GM18870 (cell line): ENCODE data around the gene MBNL2.
A peak's percentile ranks its signal among the peaks of the same experiment; 100 is the strongest.
"Not testable (repeated sequence)": the region's sequence is repeated elsewhere in the genome, so short reads cannot be mapped to it uniquely, and the experiment has no call there.

Experiments
- ATAC-seq: cut with Tn5 transposase; IDR thresholded peaks from one replicate; pipeline ENCODE4 v1.9.1; 2021; ENCODE audit warnings: moderate library complexity; ENCODE audit not compliant: unreplicated experiment

The MBNL2 gene

DNA sequence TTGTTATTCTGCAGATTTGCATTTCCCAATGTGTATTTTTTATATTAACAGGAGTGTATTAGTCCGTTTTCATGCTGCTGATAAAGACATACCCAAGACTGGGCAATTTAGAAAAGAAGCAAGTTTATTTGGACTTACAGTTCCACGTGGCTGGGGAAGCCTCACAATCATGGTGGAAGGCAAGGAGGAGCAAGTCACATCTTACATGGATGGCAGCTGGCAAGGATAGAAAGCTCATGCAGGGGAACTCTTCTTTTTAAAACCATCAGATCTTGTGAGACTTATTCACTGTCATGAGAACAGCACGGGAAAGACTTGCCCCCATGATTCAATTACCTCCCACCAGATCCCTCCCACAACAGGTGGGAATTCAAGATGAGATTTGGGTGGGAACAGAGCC, 14.9 kb upstream of the MBNL2 start:
- ATAC-seq = not testable (repeated sequence)

DNA sequence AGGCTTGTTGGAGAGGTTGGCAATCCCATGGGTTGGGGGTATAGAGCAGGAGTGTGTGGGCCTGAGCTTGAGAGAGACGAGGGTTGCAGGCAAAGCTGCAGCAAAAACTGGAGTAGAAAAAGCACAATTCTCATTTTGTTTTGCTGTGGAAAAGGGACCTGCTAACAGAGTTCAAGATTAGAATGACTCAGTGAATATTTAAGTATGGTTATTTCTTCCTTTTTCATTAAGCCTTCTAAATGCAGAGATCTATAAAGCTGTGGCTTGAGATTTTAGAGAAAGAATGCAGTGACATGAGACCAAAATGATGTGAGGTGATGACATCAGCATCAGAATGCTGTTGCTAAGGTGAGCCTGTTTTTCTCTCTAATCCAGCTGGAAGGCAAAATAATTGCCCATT, 10.8 kb upstream of the MBNL2 start:
- ATAC-seq = no peak

DNA sequence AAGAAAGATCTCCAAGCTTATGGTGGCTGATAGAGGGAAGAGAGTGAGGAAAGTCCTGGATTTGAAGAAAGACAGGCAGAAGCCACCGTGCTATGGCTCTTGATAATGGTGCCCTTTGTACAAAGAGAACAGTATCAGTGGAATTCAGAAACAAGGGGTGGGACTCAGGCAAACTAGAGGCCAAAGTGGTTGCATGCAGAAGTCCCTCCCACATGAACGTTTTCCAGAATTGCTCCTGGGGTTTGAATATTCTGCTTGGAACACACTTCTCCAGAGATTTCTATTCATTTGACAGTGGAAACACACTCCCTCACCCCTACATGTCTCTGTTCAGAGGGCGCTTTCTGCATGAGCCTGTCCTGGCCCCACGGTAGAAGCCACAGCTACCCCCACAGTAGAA, 10.1 kb upstream of the MBNL2 start:
- ATAC-seq = no peak

DNA sequence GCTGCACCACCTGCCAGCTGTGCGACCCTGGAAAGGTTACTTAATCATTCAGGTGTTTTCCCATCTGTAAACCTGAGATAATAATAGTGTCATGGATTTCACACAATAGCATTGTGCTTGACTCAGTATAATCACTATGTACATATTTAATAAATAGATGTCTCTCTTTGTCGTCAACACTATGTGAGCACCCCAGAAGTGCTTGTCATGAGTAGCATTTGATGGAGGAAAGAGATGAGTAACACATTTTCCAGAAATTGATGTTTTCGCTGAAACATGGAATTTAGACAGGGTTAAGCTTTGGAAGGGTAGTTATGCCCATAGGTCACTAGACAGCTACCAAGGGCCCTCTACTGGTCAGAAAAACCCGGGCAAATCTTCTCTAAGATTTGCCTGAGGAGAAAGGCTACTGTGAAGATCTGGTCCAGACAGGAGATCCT, 9.5 kb upstream of the MBNL2 start:
- ATAC-seq = no peak

DNA sequence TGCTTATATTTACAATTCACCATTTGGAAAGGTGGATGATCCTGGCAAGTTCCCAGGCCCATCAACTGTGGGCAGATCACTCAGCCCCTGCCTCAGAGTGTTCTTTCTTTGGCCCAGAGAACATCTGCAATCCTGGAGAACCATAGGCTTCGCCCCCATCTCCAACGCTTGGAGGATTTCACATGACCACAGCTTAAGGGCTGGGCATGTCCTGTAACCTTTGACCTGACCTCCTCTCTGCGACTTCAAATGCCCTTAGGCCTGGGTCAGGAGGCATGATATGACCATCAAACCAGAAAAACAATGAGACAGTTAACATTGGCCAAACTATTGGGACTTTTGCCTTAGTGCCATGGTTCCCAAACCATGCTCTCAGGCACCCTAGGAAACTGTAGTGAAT, 7.2 kb upstream of the MBNL2 start:
- ATAC-seq = no peak

DNA sequence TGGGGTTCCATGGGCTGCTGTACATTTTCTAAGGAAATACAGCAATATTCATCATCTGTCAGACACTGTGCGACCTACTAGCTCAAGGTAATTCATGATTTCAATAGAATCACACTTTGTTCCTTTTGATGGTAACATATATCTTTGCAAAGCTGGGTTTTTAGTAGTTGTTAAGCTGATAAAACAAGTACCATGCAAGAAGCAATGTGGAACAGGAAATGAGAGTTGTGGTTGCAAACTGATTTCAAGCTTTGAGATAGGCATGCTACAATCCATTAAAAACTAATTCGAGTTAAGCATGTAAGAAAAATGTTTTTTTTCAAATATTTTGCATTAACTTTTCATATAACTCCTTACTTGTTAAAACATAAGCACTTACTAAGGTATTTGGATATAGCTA, 6.8 kb upstream of the MBNL2 start:
- ATAC-seq = no peak

DNA sequence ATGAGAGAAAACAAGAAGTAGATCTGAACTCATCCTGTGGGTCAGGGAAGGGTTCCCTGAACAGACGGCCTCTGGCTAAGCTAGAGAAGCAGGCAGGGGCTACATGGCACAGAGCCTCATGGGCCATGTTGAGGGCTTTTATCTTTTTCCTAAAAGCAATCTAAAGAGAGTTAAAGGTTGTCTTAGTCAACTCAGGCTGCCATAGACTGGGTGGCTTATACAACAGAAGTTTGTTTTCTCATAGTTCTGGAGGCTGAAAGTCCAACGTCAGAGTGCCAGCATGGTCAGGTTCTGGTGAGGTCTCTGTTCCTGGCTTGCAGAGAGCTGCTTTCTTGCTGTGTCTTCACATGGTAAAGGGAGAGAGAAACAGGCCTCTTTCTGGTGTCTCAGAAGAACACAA, 2.9 kb upstream of the MBNL2 start:
- ATAC-seq = no peak

DNA sequence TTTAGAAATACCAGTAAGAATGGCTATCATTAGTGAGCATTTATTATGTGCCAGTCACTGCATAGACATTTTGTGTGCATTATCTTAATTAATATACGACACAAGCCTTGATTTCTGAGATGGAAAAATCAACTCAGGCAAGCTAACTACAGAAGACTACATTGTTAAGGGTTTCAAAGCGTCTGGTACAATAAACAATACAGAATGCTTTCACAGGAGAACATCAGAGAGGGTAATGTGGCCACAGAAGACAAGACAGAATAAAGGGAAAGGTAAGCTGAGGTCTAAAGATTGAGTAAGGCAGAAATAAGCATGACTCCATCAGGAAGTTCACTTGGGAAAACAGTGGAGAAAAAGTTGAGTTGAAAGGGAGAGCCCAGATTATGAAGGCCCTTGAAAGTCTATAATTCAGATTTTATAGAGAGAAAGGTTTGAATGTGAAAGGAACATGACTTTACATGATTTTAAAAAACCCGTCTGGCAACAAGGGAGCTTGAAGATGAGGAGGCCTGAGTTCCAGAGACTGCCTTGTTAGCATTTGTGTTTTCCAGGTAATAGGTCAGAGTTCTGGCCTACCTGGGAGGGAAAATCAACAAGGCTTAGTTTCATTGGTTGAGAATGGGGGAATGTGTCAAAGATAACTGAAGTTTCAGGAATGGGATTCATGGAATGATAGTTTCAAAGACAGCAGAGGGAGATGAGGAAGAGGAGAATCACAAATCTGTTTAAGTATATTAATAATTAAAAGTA, 1.8 kb upstream of the MBNL2 start:
- ATAC-seq = no peak

DNA sequence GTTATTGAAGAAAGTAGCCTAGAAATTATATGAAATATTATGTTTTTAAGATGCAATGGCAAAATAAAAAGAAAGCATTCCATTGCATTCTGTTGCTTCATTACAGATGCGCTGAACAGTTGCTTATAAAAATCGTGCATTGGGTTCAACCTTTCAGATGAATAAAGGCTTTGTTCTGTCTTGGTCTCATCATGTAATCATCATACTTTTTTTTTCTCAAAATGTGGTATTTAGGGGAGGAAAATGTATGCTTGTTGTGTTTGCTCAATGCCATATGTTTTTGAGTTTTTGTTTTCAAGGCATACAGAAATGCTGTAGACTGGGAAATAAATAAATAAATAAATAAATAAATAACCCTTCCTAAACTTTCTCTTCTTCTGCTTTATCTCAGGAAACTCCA, 1.1 kb upstream of the MBNL2 start:
- no peak for ATAC-seq

DNA sequence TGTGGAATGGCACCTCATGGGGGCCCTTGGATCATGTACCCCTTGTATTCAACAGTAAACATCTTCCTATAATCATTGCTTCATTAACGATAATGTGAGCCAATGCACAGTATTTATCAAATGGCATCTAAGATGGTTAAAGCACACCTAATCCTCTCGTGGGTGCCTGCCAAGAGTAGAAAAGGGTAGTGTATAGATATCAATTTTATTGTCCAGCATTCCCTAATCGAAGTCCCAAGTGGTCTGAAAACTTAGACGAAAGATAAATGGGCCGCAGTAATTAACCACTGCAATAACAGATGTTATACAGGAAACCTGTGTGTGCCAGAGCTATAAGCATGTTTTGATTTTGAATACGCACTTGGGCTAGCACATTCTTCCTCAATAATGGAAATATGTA, 667 bp upstream of the MBNL2 start:
- ATAC-seq = no peak

DNA sequence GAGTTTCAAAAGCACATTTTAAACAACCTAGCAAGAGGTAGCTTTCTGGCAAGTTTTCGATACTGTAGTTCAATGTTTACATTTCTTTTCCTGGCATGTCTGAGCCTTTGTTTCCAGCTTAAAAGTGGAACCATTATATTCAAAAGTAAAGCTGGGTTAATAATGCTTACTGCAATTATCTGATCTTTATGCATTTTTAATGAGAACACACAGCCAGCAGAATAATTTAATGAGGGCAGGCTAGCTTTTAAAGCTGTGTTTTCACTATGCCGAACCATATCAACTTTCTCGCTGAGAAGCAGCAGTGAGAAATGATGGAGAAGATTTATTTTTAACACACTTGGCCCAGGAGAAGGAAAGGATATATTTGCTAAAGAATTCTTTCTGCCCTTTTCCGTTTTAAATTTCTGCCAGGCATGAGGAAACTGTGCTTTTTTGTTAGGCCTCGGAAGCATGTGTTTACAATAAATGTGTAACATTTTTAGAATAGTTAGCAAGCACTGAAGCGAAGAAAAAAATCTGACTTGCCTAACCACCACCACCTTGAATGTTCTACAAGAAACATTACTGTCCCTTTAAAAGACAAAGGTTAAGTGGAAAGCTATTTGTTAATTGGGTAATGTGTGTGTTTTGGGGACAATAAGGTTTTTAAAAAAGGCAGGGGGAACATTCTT, 1.0 kb downstream of the MBNL2 start:
- ATAC-seq = no peak

DNA sequence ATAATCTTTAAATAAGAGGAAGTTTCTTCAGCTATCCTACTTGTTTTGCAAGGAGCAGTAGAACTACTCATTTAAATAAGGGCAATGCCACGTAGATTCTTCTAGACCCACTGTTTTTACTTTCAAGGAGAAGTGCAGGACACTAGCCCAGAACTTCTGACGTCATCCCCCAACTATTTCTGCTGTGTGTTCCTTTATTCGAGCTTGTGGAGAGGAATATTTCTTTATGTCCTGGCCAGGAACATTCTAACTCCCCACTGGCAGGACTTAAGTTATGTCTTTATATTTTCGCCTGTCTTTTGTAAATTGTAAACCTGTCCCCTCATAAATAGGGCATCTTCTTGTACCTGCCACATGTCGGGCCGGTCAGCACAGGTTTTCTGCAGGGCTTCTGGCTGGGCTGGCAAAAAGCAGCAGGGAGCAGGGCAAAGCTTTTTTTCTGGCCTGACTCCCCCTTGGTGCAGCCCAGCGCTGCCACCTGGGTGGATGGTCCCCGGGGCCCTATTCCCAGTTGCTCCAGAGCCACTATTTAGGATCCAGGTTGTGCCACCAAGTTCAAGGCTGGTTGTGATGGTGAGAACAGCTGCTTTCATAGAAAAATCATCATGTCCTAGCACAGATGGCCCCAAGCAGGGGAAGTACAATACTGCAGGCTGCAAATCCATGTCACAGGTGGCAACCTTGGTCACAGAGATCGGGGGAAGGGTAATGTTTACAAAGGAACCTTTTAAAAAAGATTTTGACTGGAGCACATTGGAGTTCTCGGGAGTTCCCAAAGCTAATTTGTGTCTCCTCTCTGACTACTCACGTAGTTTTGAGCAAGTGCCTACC, 1.8 kb downstream of the MBNL2 start:
- ATAC-seq = peak; percentile 13

DNA sequence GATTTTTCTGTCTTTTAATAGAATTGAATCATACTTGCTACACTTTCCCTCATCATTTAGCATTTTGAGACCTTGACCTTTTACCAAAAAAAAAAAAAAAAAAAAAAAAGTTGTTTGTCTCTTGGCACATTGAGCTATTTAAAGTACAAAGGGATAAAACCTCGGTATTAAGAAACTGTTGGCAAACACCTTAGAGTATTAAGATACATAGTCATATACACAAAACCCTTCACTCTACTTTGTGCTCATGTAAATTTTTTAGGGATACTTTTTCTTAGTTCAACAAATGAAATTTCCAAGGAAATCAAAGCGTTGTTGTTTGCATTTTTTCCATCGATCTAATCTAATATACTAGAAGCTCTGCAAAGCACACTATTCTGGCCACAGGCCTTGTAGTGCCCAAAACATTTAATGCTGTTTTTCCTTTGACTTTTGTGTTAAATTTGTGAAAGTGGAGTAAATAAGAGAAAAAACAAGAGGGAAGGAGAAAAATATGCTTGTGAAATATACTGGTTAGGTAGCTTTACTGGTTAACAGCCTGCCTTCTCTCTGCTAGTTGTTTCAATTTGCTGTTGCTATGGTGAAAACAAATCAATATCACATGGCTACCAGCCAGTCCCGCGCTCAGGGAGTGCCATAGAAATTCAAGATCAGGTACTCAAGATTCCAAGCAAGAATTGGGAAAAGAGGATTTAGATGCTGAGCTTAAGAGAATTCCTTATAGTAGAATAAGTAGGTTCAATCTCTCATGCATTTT, 2.6 kb downstream of the MBNL2 start:
- peak; percentile 21 for ATAC-seq

DNA sequence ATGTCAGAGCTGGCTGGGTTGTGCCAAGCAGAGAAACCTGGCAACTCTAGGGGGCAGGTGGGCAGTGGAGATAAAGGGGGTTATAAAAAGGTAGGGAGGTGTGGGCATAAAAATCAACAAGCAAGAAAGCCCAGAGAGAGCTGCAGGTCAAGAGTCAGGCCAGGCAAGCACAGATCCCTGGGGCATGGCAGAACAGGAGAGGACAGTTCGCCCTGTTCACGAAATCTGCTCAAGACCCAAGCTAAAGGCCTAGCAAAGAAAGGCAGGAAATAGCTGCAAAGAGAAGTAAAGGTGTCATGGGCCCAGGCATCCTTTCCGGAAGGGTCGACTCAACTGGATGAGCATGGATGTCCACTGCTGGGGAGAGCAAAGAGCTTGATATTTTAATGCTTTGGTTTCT, 3.4 kb downstream of the MBNL2 start:
- no peak for ATAC-seq

DNA sequence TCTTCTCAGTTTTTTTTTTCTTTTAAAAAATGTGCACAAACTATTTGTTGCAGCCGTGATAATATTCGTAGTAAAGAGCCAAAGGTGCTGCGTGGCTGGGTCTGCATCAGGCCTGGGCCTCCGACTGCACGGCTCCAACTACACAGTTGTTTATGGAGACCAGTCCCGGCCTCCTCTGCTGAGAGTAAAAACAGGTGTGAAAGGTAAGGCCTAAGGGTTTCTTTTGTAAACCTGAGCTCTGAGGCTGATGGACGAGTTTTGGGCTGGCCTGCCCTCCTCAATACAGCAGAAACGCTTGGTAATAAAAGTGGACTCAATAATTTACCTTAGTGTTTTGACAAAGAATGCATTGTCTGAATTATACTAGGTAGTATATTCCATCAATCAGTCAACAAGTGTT, 3.9 kb downstream of the MBNL2 start:
- no peak for ATAC-seq

DNA sequence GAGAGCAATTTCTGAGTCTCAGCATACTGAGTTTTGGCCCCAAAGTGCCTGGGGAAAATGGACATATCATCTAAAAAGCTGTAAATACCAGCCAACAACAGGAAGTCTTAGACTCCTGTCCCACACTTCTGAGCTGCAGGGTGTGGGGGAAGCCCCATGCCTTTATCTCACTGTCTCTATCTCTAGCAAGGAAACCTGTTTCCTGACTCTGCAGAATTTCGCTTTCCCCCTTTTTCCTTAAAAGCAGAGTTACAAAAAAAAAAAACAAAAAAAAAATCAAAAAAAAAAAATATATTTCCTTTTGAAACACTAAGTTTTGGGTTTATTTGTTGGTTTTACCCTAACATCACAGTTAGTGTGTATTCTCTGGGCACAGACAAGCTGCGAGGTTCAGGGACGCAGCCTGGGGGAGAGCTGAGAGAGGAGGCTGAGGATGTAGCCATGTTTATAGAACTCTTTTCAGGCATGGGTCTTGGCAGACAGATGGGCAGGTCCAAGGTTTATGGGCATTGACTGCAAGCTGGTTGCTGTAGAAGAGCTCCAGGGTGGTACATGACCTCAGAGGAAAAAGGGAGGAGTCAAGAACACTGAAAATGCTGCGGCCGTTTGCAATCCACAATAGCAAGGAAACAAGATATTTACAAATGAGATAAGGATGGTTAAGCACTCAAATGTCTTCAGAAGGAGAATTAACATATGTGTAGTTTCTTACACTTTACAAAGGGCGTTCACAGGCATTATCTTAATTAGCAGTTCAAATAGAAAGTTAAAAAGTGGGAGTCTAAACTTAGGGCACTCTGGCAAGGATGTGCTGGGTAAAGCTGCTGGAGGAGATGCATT, 4.9 kb downstream of the MBNL2 start:
- peak; percentile 42 for ATAC-seq

DNA sequence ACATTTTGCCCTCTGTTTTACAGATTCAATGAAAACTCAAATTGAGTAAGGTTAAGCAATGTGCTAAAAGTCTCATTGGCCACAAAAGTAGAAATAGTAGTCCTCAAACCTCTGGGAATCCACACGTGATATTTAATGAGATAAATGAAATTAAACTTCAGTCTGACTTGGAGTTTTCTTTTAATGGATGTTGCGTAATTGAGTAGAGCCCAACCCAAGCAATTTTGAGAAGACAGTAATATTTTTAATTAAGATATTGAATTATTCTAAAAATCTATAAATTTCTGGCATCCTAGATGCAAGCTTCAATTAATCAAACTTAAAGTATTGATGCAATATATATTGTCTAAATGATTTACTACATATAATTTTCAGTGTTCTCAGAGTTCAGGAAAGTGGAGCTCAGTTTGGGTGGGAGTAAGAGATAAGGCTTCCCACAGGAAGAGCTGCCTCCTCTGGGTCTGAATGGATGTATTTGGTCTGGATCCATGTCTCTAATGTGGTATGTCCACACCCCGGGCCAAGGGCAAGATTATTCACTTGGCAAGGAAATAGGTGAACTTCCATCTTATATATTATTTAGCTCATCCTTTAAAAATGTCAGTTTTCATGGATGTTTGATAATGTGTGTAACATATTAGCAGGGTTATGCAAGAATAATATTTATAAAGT, 6.9 kb downstream of the MBNL2 start:
- no peak for ATAC-seq

DNA sequence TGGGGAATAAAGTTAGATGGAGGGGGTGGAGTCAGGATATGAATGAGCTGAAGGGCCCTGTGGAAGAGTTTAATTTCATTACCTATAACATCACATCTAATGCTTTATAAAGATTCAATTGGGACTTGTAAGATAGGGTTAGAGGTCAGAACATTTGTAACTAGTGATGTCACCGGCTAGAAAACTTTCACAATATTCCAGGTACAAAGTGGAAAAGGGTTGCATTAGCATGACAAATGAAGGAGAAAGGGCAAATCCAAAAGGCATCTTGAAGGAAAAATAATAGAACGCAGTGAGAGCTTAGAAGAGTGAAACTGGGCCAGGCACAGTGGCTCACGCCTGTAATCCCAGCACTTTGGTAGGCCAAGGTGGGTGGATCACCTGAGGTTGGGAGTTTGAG, 7.6 kb downstream of the MBNL2 start:
- ATAC-seq = no peak

DNA sequence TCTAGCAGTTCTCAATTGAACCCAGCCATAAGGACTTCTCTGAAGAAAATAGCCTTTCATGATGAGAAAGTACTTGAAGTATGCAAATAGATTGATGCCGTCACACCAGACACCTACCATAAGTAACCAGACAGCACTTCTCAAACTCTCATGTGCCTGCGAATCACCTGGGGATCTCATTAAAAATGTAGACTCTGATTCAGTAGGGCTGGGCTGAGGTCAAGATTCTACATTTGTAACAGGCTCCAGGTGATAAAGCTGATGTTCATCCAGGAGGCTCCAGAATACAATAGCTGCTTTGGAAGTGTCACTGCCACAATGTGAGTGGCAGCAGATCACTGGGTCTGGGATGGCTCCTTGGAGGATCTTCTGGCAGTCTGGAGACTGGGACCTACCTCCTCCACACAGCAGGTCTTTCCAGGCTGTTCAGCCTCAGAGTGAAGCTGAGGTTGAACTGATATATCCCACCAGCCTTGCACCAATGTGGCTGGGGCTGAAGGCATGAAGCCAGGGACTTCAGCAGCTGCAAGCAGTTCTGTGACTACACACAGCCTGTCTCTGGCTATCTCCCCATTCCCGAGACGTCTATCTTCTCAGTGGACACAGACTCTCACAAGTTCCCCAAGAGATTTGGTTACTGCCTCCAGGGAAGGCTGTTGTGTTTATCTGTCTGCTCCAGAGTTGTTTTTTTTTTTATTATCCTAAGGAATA, 9.1 kb downstream of the MBNL2 start:
- no peak for ATAC-seq
